ENCODE data around the gene PPY.

DNA sequence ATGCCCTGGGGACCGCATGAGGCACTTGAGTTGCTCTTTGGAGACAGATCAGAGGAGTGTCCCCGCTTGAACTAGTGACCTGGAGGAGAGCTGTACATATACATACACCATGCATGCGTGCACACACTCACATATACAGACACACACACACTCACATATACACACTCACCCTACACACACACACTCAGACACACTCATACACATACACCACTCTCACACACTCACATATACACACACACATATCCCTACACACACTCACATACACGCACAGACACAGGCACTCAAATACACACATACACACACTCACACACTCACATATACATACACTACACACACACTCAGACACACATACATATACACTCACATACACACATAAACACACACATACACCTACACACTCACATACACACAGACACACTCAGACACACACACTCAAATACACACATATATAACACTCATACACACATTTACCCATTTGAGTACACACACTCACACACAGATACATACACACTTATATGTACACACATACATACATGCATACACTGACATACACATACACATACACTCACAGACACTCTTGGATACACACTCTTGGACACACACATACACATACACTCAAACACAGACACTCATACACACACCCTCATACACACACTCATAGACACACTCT lies 29.5 kb downstream of the PPY start:
- TF ChIP-seq, protein P1, sequence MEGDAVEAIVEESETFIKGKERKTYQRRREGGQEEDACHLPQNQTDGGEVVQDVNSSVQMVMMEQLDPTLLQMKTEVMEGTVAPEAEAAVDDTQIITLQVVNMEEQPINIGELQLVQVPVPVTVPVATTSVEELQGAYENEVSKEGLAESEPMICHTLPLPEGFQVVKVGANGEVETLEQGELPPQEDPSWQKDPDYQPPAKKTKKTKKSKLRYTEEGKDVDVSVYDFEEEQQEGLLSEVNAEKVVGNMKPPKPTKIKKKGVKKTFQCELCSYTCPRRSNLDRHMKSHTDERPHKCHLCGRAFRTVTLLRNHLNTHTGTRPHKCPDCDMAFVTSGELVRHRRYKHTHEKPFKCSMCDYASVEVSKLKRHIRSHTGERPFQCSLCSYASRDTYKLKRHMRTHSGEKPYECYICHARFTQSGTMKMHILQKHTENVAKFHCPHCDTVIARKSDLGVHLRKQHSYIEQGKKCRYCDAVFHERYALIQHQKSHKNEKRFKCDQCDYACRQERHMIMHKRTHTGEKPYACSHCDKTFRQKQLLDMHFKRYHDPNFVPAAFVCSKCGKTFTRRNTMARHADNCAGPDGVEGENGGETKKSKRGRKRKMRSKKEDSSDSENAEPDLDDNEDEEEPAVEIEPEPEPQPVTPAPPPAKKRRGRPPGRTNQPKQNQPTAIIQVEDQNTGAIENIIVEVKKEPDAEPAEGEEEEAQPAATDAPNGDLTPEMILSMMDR (IDR thresholded peaks at IDR 0.05), result no peak
- no peak for TF ChIP-seq POLR2A (IDR thresholded peaks at IDR 0.05)
